K562 (cell line): ENCODE measurements around the gene C1orf167. TPM values are rescaled to one million over a fixed set of nuclear protein-coding genes. Genes with fewer than 3 reads are reported as not detected.

Source experiments
- CREM ChIP-seq: IDR thresholded peaks from 2 replicates; pipeline ENCODE4 v1.6.1; 2014; ENCODE audit warnings: antibody characterized with exemption, low read depth
- GATAD2A ChIP-seq: fragments of 450-650 bp; IDR thresholded peaks from 2 replicates; pipeline ENCODE4 v1.6.1; 2017
- JUND ChIP-seq, 2 experiments: IDR thresholded peaks; 2 replicates in 1 of 2; 3 replicates in 1 of 2; pipeline ENCODE4 v1.6.1; 2011; ENCODE audit warnings: borderline replicate concordance in 2 of 2, low read depth in 2 of 2, low read length in 2 of 2, improper control_type of control experiment in 1 of 2, missing biosample characterization in 1 of 2, missing genetic modification characterization in 1 of 2, missing genetic modification reagents in 1 of 2
- KAT8 ChIP-seq: fragments of 450-650 bp; IDR thresholded peaks from 2 replicates; pipeline ENCODE4 v1.6.1; 2016; ENCODE audit warnings: low read depth, mild to moderate bottlenecking
- LCOR ChIP-seq: sonication (generic); formaldehyde crosslinking; IDR thresholded peaks from 2 replicates; pipeline ENCODE4 v1.8.0; 2022; ENCODE audit warnings: mild to moderate bottlenecking, missing genetic modification reagents
- MAX ChIP-seq: sonication (generic); formaldehyde crosslinking; IDR thresholded peaks from 2 replicates; pipeline ENCODE4 v1.9.0; 2022; ENCODE audit warnings: mild to moderate bottlenecking, missing genetic modification reagents
- MLX ChIP-seq, 2 experiments: fragments of 450-650 bp in 1 of 2; sonication (generic) in 1 of 2; formaldehyde crosslinking; conservative IDR thresholded peaks; 2 replicates each; pipeline versions ENCODE4 v1.4.0 to v1.8.1; 2020 to 2022; ENCODE audit warnings: mild to moderate bottlenecking in 1 of 2, missing genetic modification reagents in 1 of 2
- NR2C2 ChIP-seq, 2 experiments: fragments of 200-800 bp in 1 of 2; sonication (Bioruptor generic) in 1 of 2; sonication (generic) in 1 of 2; formaldehyde crosslinking in 1 of 2; IDR thresholded peaks; 2 replicates each; pipeline versions ENCODE4 v1.6.1 to v1.8.0; 2016 to 2022; ENCODE audit warnings: mild to moderate bottlenecking in 1 of 2, missing compliant biosample characterization in 1 of 2, missing genetic modification characterization in 1 of 2, missing genetic modification reagents in 1 of 2
- RBM14 ChIP-seq: fragments of 200-400 bp; formaldehyde crosslinking; IDR thresholded peaks from 2 replicates; pipeline ENCODE4 v1.6.1; 2018; ENCODE audit warnings: low read depth, mild to moderate bottlenecking, low read length, moderate library complexity, borderline replicate concordance; ENCODE audit not compliant: insufficient read depth
- REST ChIP-seq, 2 experiments: fragments of 450-650 bp; formaldehyde crosslinking in 1 of 2; IDR thresholded peaks; 2 replicates each; pipeline versions ENCODE4 v1.4.0 to v1.6.1; 2014 to 2020; ENCODE audit warnings: mild to moderate bottlenecking in 2 of 2, borderline replicate concordance in 1 of 2, low read depth in 1 of 2
- SMAD3 ChIP-seq: fragments of 450-650 bp; formaldehyde crosslinking; conservative IDR thresholded peaks from 2 replicates; pipeline ENCODE4 v1.4.0; 2020; ENCODE audit warnings: mild to moderate bottlenecking
- SMARCB1 ChIP-seq: IDR thresholded peaks from 2 replicates; pipeline ENCODE4 v1.6.1; 2011; ENCODE audit warnings: improper control_type of control experiment, low read depth; ENCODE audit not compliant: insufficient read length
- ZFP36 ChIP-seq: fragments of 150-350 bp; IDR thresholded peaks from 2 replicates; pipeline ENCODE4 v1.6.1; 2018; ENCODE audit warnings: low read length, low read depth; ENCODE audit not compliant: partially characterized antibody
- ZNF121 ChIP-seq: sonication (generic); formaldehyde crosslinking; conservative IDR thresholded peaks from 2 replicates; pipeline ENCODE4 v1.8.0; 2022; ENCODE audit warnings: missing genetic modification reagents
- ZNF507 ChIP-seq: conservative IDR thresholded peaks from 2 replicates; pipeline ENCODE4 v1.6.1; 2017; ENCODE audit warnings: missing genetic modification characterization, missing compliant biosample characterization
- ZNF717 ChIP-seq: fragments of 250-450 bp; sonication (Bioruptor Pico); IDR thresholded peaks from 2 replicates; pipeline ENCODE4 v1.5.0; 2021
- ZNF785 ChIP-seq: fragments of 250-450 bp; sonication (Bioruptor Pico); IDR thresholded peaks from 2 replicates; pipeline ENCODE4 v1.4.0; 2020; ENCODE audit warnings: mild to moderate bottlenecking
- polyA plus RNA-seq, 8 experiments: library from polyadenylated mRNA; depleted of rRNA in 4 of 8; stranded (reverse) in 5 of 8; unstranded in 3 of 8; fragments of >200 nt; fragmentation: Nextera tagmentation in 2 of 8; fragmentation: Illumina TruSeq in 1 of 8; extraction: Ambion mirVana in 2 of 8; extraction: Trizol in 1 of 8; gene quantifications; 2 replicates each; pipeline versions ENCODE4 v1.2.1 to v1.2.3, GENCODE V29; 2011 to 2014; ENCODE audit warnings: inconsistent platforms in 1 of 8, missing spikeins in 1 of 8
- total RNA-seq, 7 experiments: library from RNA; depleted of rRNA in 6 of 7; stranded (reverse); fragments of >200 nt in 6 of 7; fragmentation: Illumina TruSeq in 2 of 7; extraction: Trizol in 2 of 7; gene quantifications; 2 replicates each; pipeline versions ENCODE4 v1.2.1 to v1.2.3, GENCODE V29; 2011 to 2021; ENCODE audit warnings: low replicate concordance in 1 of 7

The C1orf167 gene
- total and polyA plus RNA-seq, 9 of the 15 experiments (the other 6 are each of a cell fraction or from before 2014, with no cell fraction given), result 0.22 to 0.86 (median 0.31) TPM; not detected in 2

GRCh38 chr1:11802973-11803885, 41.2 kb downstream of the C1orf167 start (continued):
- TF ChIP-seq REST (IDR thresholded peaks at IDR 0.05; ENCODE audit: borderline replicate concordance) (no peak), REST (CRISPR knock-in tag; IDR thresholded peaks at IDR 0.05; ENCODE audit: low read depth) (0 out of 2 replicates have a peak, but pooled peaks have one; percentile 36), ZNF121 (CRISPR knock-in tag) (no peak), KAT8 (no peak), ZNF507 (tag) (no peak), SMARCB1 (no peak), ZNF785 (CRISPR knock-in tag) (no peak), GATAD2A (no peak), MLX (CRISPR knock-in tag; conservative IDR thresholded peaks at IDR 0.05) (peak in 1 of 2 experiments; percentile 16; a peak in 1 of 4 replicates), LCOR (CRISPR knock-in tag) (no peak), SMAD3 (CRISPR knock-in tag) (no peak), RBM14 (no peak), ZFP36 (peak; percentile 2), JUND (IDR thresholded peaks at IDR 0.05; ENCODE audit: borderline replicate concordance, low read depth, low read length) (0 out of 2 replicates have a peak, but pooled peaks have one; percentile 44), JUND (tag; IDR thresholded peaks at IDR 0.05; ENCODE audit: borderline replicate concordance, low read depth, low read length) (peak; percentile 44; the same call in 1 of the 3 replicates), ZNF717 (CRISPR knock-in tag) (0 out of 2 replicates have a peak, but pooled peaks have one; percentile 55), NR2C2 (CRISPR knock-in tag; IDR thresholded peaks at IDR 0.05) (no peak; the same call in 1 of the 2 replicates), NR2C2 (tag; IDR thresholded peaks at IDR 0.05) (peak; percentile 98), CREM (peak; percentile 65; the same call in 1 of the 2 replicates), MAX (peak; percentile 81)
